ENCODE data around the gene PPP1R9A.

Gene PPP1R9A

DNA sequence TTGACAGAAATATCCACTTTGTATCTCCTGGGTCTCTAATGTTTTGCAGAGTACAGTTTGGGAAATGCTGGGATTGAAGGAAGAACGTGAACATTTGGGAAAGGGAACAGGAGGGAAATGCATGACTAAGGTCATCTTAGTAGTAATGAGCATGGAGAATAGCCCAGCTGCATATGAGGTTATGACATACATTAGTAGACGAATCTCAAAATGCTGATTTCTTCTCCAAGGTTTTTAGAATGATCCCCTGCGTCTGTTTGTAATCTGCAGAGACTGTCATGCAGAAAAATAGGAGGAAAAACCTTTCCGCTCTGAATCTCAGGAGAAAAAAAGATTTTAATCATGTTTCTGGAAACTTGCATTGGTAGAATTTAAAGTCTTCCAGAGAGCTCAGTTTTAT is 133.6 kb downstream of the PPP1R9A start:
- no peak for DNase-seq (ENCODE audit: low spot score)

GRCh38 chr7:95045236-95045923 is 138.0 kb downstream of the PPP1R9A start:
- peak; percentile 6 for DNase-seq (ENCODE audit: low spot score)

DNA sequence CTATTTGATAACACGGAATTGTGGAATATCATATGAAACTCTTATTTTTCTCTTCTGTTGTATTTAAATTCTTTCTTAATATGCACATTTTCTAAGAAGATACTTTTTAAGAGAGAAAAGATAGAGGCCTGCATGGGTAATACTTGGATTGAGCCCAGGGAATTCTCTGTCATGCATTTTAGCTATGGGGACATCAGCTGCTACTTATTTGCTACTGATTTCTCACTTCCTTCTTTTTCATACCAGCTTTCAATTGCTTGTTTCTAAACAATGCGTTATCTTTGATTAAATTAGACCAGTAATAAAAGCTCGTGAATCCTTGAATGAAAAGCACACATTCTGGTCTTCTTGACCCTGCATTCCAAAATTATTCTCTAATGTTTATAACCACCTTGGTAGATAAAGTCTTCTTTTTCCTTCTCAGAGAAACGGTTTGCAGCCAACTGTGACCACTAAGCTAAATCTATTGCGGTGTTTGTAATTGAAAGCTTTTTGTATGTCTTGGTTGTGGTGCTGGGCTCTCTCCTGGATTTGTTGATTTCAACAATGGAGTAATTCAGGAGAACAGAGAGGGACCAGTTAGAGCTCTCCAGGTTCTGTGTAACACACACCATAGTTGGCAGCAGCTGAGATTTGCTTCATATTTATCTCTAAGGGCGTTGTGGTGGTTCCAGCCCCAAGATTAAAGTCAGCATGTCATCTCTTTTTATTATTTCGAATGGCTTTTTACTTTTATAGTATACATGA is 139.3 kb downstream of the PPP1R9A start:
- DNase-seq (ENCODE audit: low spot score), result no peak

GRCh38 chr7:95047291-95047690 is 139.9 kb downstream of the PPP1R9A start:
- no peak for DNase-seq (ENCODE audit: low spot score)

DNA sequence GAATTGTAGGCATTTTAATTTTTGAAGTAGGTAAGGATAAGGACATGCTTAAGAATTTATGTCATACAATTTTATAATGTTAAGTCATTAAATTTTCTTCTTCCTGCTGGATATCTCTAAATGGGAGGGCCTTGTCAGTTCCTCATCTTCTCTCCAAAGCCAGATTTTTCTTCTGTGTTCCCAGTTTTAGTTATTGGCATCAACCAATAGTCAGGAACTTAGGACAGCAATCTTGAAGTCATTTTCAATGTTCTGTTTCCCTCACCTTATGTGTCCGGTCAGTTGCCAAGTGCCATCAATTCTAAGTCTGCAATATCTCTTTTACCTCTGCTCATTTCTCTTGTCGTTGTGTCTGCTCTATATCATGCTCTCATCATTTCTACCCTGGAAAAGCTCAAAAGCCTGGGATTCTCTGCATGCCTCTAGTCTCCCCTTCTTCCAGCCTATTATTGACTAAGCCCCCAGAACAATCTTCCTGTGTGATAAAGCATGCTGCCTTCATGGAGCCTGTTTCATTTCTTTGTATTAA is 145.2 kb downstream of the PPP1R9A start:
- no peak for DNase-seq (ENCODE audit: low spot score)

- no peak for DNase-seq (ENCODE audit: low spot score)
Observed at GRCh38 chr7:95054386-95054785, 147.0 kb downstream of the PPP1R9A start.

GRCh38 chr7:95055295-95055694 is 147.9 kb downstream of the PPP1R9A start:
- DNase-seq (ENCODE audit: low spot score), result no peak

DNA sequence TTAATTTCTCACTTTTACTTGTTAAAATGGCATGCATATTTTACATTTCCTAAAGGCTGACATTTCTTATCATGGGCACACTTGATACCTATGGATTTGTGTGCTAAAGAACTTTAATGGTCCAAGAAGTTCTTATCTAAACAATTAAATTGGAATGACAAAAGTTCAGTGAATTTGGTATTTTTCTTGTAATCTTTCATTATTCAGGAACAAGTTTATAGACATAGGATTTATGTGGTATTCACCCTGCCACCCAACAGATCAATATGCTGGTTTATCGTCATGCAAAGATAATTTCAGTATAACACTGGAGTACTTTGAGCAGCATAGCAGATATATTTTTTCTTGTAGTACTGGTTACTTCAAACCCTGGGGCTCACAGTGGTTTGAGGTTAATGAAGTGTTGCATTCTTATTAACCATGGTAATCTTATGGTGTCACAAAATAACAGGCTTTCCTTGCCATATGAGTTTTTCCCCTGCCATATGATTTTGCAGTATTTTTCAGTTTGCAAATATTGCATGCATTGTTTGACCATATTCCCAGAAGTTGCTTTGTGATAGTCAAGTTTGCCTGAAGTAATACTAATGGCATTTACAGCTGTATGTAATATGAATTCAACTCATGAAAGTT is 148.8 kb downstream of the PPP1R9A start:
- DNase-seq (ENCODE audit: low spot score), result no peak

DNA sequence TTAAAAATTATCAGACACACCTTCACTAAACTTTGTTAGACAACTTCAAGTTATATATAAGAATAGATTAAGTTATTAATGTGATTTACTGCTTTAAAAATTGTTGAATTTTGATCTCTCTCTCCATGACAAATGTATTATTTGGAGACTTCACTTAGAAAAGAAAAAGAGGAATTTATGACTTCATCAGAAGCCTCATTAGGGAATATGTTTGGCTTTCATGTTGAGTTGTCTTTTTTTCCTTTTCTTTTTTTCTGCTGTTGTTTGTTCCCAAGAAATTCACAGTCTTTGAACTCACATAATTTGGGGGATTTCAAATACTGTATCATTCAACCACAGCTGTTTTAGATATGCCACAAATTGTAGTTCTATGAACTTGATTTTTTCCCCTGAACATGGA is 149.5 kb downstream of the PPP1R9A start:
- DNase-seq (ENCODE audit: low spot score), result no peak

DNA sequence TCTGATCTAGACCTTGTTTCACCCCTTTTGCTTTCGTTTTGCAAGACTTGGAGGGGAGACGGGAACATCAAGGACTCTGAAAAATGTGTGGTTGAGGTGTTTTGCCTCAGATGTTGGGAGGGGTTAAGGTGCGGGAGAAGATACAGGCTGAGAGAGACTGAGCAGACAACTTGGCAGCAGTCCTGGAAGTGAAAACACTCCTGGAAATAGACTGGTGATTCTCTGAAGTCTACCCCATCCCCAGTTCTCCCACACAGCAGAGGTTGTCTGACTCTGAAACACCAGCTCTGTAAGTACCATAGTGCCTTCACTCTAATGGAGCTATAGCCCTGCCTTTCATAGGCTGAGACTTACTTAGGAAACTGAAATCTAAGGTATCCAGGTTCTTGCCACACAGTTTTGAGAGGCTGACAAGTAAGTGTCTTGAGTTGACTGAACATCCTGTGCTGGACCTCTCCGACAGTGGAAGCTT is 152.5 kb downstream of the PPP1R9A start:
- no peak for DNase-seq (ENCODE audit: low spot score)

DNA sequence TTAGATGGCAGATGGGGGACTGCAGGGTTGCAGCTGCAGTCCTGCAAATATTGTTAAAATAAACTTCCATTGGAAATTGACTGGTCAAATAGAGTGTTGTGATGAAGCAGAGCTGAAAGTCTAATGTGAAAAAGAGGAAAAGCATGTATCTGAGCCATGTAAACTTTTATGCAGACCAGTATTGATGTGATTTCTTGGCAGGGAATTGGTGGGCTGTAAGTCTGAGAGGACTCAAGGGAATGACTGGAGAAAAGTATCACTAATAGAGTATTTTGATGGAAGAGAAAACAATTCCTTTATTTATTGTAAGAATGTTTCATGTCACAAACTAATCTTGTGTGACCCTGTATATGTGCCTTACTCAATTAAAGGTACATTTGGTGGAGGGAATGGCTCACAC is 155.5 kb downstream of the PPP1R9A start:
- no peak for DNase-seq (ENCODE audit: low spot score)

GRCh38 chr7:95066737-95067530 is 159.5 kb downstream of the PPP1R9A start:
- DNase-seq (ENCODE audit: low spot score), result no peak

- DNase-seq (ENCODE audit: low spot score), result no peak
Observed at GRCh38 chr7:95088536-95089215, 181.3 kb downstream of the PPP1R9A start.

- no peak for DNase-seq (ENCODE audit: low spot score)
Observed at GRCh38 chr7:95089414-95090315, 182.3 kb downstream of the PPP1R9A start.

GRCh38 chr7:95092324-95092723 is 184.9 kb downstream of the PPP1R9A start:
- DNase-seq (ENCODE audit: low spot score), result no peak

DNA sequence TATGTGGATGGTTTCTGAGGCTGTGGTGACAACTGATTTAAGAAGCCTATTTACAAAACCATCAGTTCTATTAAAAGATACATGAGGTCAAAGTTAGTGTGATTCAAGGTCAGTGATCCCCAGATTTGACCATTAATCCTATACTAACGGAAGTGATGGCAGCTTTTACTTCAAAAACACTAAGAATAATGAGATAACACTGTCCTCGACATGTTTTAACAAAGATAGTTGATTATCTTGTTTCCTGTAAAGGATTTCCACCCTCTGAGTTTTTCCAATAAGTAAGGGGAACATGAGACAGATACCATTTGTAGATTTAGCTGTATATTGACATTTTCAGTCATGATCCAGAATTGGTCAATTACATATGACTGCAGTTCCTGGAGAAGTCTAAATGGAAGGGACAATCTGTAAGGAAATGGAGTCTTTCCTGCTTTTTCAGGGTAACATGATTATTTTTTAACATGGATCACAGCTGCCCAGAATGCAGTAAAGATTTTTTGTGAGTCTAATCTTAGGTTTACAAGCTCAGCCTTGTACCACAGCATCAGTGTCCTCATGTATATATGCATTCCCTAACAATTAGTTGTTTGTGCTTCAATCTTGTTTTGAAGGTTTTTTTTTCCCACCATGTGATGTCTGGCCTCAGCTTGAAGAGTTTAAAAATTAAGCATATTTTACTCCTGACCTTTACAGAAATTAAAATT is 188.0 kb downstream of the PPP1R9A start:
- DNase-seq (ENCODE audit: low spot score), result no peak

DNA sequence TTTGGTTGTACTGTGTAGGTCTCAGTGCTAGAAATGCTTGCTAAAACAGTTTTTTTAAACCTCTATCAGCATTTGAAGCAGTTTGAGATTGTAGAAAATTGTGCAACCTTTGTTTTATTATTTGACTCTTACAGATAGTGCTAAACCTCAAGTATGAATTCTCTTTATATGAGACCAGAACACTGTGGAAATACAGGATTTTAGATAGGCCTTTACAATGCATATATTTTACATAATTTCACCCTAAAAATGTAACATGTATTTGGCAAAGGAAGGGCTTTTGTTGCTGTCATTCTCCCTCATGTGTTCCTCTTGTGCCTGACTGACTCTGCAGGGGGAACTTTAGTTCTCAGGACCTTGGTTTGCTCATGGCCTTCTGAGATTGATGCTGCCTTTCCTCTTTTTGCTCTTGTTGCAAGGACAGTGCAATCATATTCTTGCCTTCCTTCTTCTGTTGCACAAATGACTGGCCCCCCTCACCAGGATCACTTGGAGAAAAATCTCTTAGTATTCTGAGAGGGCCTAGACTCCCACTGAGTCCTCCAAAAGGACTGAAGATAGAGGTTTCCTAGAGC is 188.7 kb downstream of the PPP1R9A start:
- DNase-seq (ENCODE audit: low spot score), result no peak

DNA sequence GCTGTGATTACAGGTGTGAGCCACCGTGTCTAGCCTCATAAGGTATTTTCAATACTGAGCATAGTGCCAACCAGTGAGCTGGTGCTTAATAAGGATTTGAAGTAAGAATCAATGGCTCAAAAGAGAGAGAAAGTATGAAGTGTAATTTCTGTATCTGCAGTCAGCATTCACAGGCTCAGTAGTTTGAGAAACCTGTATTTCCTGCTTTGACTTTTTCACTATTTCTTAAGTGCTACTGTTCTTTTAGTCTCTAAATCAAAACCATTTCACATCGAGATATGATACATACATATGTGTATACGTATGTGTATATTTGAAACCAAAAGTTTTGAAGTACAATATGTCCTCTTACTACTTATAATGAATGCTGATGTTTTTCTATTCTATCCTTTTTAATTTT is 189.9 kb downstream of the PPP1R9A start:
- DNase-seq (ENCODE audit: low spot score), result no peak

DNA sequence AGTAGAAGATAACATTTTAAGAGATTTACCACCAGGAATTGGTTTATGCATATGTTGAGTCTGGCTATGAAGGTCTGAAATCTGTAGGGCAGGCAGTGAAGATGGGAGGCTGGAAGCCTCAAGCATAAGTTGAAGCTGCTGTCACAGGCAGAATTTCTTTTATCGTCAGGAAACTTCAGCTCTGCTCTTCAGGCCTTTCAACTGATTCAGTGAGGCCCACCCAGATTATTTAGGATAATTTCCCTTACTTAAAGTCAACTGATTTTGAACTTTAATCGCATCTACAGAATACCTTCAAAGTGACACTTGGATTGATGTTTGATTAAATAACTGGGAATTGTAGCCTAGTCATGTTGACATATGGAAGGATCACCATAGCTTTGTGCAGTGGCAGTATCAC is 190.5 kb downstream of the PPP1R9A start:
- no peak for DNase-seq (ENCODE audit: low spot score)

Data from AG08395 (cell line).